NB4 (cell line): Measurements from ENCODE around the gene CDR2.

ENCODE experiments used
- DNase-seq: peaks from one replicate; pipeline ENCODE4 v3.0.0; 2010; ENCODE audit warnings: low read depth
- H3K4me3 ChIP-seq: one replicate; pipeline ENCODE4 v1.5.1; 2011; ENCODE audit warnings: mild to moderate bottlenecking, low read depth, low read length, moderate library complexity
- MYC ChIP-seq: IDR thresholded peaks from 2 replicates; pipeline ENCODE4 v1.6.1; 2011; ENCODE audit warnings: low read depth, low read length
- POLR2A ChIP-seq: IDR thresholded peaks from 2 replicates; pipeline ENCODE4 v1.6.1; 2011; ENCODE audit warnings: mild to moderate bottlenecking; ENCODE audit not compliant: insufficient read length; ENCODE audit errors: extremely low read depth
- TF ChIP-seq, protein P1 (sequence below): IDR thresholded peaks from 2 replicates; pipeline ENCODE4 v1.6.1; 2011; ENCODE audit warnings: low read depth, low read length
- TF ChIP-seq, protein P2 (sequence below): IDR thresholded peaks from one replicate; pipeline ENCODE4 v1.5.1; 2012; ENCODE audit warnings: low read depth, low read length

Gene CDR2

GRCh38 chr16:22323959-22324786 is 50.2 kb downstream of the CDR2 start:
- TF ChIP-seq, protein P1, sequence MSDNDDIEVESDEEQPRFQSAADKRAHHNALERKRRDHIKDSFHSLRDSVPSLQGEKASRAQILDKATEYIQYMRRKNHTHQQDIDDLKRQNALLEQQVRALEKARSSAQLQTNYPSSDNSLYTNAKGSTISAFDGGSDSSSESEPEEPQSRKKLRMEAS, result no peak
- no peak for TF ChIP-seq MYC
- TF ChIP-seq POLR2A, result no peak
- TF ChIP-seq, protein P2, sequence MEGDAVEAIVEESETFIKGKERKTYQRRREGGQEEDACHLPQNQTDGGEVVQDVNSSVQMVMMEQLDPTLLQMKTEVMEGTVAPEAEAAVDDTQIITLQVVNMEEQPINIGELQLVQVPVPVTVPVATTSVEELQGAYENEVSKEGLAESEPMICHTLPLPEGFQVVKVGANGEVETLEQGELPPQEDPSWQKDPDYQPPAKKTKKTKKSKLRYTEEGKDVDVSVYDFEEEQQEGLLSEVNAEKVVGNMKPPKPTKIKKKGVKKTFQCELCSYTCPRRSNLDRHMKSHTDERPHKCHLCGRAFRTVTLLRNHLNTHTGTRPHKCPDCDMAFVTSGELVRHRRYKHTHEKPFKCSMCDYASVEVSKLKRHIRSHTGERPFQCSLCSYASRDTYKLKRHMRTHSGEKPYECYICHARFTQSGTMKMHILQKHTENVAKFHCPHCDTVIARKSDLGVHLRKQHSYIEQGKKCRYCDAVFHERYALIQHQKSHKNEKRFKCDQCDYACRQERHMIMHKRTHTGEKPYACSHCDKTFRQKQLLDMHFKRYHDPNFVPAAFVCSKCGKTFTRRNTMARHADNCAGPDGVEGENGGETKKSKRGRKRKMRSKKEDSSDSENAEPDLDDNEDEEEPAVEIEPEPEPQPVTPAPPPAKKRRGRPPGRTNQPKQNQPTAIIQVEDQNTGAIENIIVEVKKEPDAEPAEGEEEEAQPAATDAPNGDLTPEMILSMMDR, result no peak
- no peak for DNase-seq
- no peak overlapping the region for H3K4me3 ChIP-seq

DNA sequence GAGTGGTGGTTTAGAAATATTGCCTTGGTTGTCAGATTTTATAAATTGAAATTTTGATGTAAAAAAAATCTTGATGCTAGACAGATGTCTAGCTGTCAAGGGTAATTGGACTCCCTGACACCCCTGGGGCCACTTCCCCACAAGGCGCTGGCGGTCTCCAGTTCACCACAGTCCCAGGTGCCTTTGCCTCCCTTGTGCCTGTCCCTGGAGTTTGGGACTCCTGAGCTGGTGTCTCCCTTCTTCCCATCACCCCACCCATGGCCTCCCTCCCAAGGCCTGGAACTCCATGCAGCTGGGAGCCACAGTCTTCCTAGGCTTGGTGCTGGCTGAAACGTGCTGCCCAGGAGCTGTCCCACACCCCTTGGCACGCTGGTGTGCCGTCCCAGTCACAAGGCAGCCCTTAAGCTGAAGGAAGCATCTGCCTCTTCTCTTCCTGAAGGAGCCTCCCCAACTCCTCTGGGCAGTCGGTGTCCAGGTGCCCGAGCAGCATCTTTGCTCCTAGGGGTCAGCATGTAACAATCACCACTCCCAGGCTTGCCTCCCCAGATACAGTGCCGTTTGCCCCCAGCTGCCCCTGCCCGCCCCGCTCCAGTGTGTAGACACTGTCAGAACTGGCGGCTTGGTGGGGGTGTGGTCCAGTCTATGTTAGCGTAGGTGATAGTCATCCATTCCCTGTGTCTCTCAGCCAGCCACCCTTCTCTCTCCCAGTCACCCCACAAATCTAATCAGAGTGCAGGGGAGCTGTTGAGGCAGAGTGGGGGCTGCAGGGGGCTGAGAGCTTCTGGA is 51.1 kb downstream of the CDR2 start:
- no peak for DNase-seq
- H3K4me3 ChIP-seq, result no peak overlapping the region
- TF ChIP-seq POLR2A (no peak), MYC (no peak)
- TF ChIP-seq, protein P1, result no peak
- TF ChIP-seq, protein P2, result no peak

GRCh38 chr16:22322741-22323140 is 51.7 kb downstream of the CDR2 start:
- TF ChIP-seq POLR2A (no peak), MYC (no peak)
- TF ChIP-seq, protein P1, result no peak
- TF ChIP-seq, protein P2, result no peak
- DNase-seq, result no peak
- no peak overlapping the region for H3K4me3 ChIP-seq

GRCh38 chr16:22322021-22322471 is 52.4 kb downstream of the CDR2 start:
- no peak overlapping the region for H3K4me3 ChIP-seq
- TF ChIP-seq, protein P1, result no peak
- TF ChIP-seq POLR2A (no peak), MYC (no peak)
- TF ChIP-seq, protein P2, result no peak
- DNase-seq, result no peak

- TF ChIP-seq, protein P1, result peak; percentile 33; the same call in 1 of the 2 replicates
- no peak for TF ChIP-seq MYC
- TF ChIP-seq, protein P2, result peak; percentile 71
- TF ChIP-seq POLR2A, result no peak
- peak; percentile 73 for DNase-seq
- no peak overlapping the region for H3K4me3 ChIP-seq
Observed at GRCh38 chr16:22321340-22322001, 52.9 kb downstream of the CDR2 start.
